HepG2 (cell line): ENCODE measurements around the gene ASH1L. TPM values are rescaled to one million over a fixed set of nuclear protein-coding genes. Genes with fewer than 3 reads are reported as not detected.

ENCODE experiments used
- ATF7 ChIP-seq, 2 experiments: fragments of 450-650 bp in 1 of 2; sonication (generic) in 1 of 2; formaldehyde crosslinking in 1 of 2; IDR thresholded peaks; 2 replicates each; pipeline versions ENCODE4 v1.4.0 to v1.6.1; 2016 to 2020; ENCODE audit warnings: antibody characterized with exemption in 1 of 2, mild to moderate bottlenecking in 1 of 2, missing genetic modification reagents in 1 of 2
- HCFC1 ChIP-seq: fragments of 150-350 bp; IDR thresholded peaks from 2 replicates; pipeline ENCODE4 v1.6.1; 2014; ENCODE audit warnings: low read depth, low read length
- HDAC6 ChIP-seq: fragments of 200-600 bp; sonication (generic); IDR thresholded peaks from 2 replicates; pipeline ENCODE4 v1.7.0; 2017; ENCODE audit warnings: mild to moderate bottlenecking, antibody characterized with exemption, low read length, low read depth
- IRF1 ChIP-seq: sonication (generic); formaldehyde crosslinking; IDR thresholded peaks from 2 replicates; pipeline ENCODE4 v1.4.0; 2020; ENCODE audit warnings: low read depth, mild to moderate bottlenecking, missing genetic modification reagents
- MED8 ChIP-seq: sonication (generic); formaldehyde crosslinking; IDR thresholded peaks from 2 replicates; pipeline ENCODE4 v1.8.1; 2023; ENCODE audit warnings: mild to moderate bottlenecking, missing genetic modification reagents; ENCODE audit not compliant: insufficient replicate concordance
- MTA3 ChIP-seq: sonication (generic); formaldehyde crosslinking; IDR thresholded peaks from 2 replicates; pipeline ENCODE4 v1.4.0; 2020; ENCODE audit warnings: missing genetic modification reagents
- NCOA1 ChIP-seq: sonication (generic); formaldehyde crosslinking; IDR thresholded peaks from 2 replicates; pipeline ENCODE4 v1.9.0; 2021; ENCODE audit warnings: missing genetic modification reagents
- SP1 ChIP-seq, 2 experiments: fragments of 450-650 bp in 1 of 2; sonication (generic) in 1 of 2; formaldehyde crosslinking in 1 of 2; IDR thresholded peaks; 2 replicates each; pipeline versions ENCODE4 v1.4.0 to v1.6.1; 2016 to 2020; ENCODE audit warnings: missing genetic modification reagents in 1 of 2
- TEAD3 ChIP-seq: optimal IDR thresholded peaks from 2 replicates; pipeline ENCODE3; 2016; ENCODE audit warnings: borderline replicate concordance
- XRCC5 ChIP-seq: fragments of 200-400 bp; formaldehyde crosslinking; optimal IDR thresholded peaks from 2 replicates; pipeline ENCODE3; 2017; ENCODE audit warnings: mild to moderate bottlenecking, low read length
- ZNF136 ChIP-seq: sonication (generic); formaldehyde crosslinking; IDR thresholded peaks from 2 replicates; pipeline ENCODE4 v1.8.1; 2022; ENCODE audit warnings: low read depth, mild to moderate bottlenecking, moderate library complexity, missing genetic modification reagents
- ZNF142 ChIP-seq: sonication (generic); formaldehyde crosslinking; IDR thresholded peaks from 2 replicates; pipeline ENCODE4 v1.4.0; 2020; ENCODE audit warnings: missing genetic modification reagents
- ZNF180 ChIP-seq: sonication (generic); formaldehyde crosslinking; IDR thresholded peaks from 2 replicates; pipeline ENCODE4 v1.4.0; 2020; ENCODE audit warnings: low read depth, missing genetic modification reagents, borderline replicate concordance
- ZNF460 ChIP-seq: sonication (generic); formaldehyde crosslinking; IDR thresholded peaks from 2 replicates; pipeline ENCODE4 v1.5.1; 2020; ENCODE audit warnings: missing genetic modification reagents, mild to moderate bottlenecking, borderline replicate concordance
- ZNF672 ChIP-seq: sonication (generic); formaldehyde crosslinking; IDR thresholded peaks from 2 replicates; pipeline ENCODE4 v1.8.1; 2022; ENCODE audit warnings: missing genetic modification reagents
- ZNF766 ChIP-seq: sonication (generic); formaldehyde crosslinking; IDR thresholded peaks from 2 replicates; pipeline ENCODE4 v1.5.0; 2020; ENCODE audit warnings: missing genetic modification reagents, borderline replicate concordance
- ZNF780A ChIP-seq: sonication (generic); formaldehyde crosslinking; IDR thresholded peaks from 2 replicates; pipeline ENCODE4 v1.8.0; 2022; ENCODE audit warnings: mild to moderate bottlenecking, missing genetic modification reagents, moderate library complexity
- ZSCAN12 ChIP-seq: sonication (generic); formaldehyde crosslinking; IDR thresholded peaks from 2 replicates; pipeline ENCODE4 v1.9.0; 2021; ENCODE audit warnings: mild to moderate bottlenecking, missing genetic modification reagents
- polyA plus RNA-seq, 8 experiments: library from polyadenylated mRNA; depleted of rRNA in 3 of 8; stranded (reverse) in 7 of 8; unstranded in 1 of 8; fragments of >200 nt; fragmentation: Illumina TruSeq in 4 of 8; extraction: Trizol in 4 of 8; gene quantifications; 2 replicates each; pipeline versions ENCODE4 v1.2.1 to v1.2.3, GENCODE V29; 2011 to 2016; ENCODE audit warnings: low read depth in 4 of 8, missing spikeins in 1 of 8, mixed read lengths in 1 of 8; ENCODE audit not compliant: insufficient read depth in 1 of 8
- total RNA-seq, 5 experiments: library from RNA; depleted of rRNA; stranded (reverse); fragments of >200 nt; fragmentation: Illumina TruSeq; extraction: Trizol; gene quantifications; 2 replicates each; pipeline ENCODE4 v1.2.3, GENCODE V29; 2016; ENCODE audit warnings: low read depth in 1 of 5
- TF ChIP-seq, protein P1 (sequence below): IDR thresholded peaks from 2 replicates; pipeline ENCODE4 v1.6.1; 2012; ENCODE audit warnings: inconsistent platforms
- TF ChIP-seq, protein P2 (sequence below): sonication (generic); formaldehyde crosslinking; conservative IDR thresholded peaks from 2 replicates; pipeline ENCODE4 v1.4.0; 2020; ENCODE audit warnings: missing genetic modification reagents

Gene ASH1L
- total and polyA plus RNA-seq, 2 of the 13 experiments (the other 11 are each of a cell fraction or from before 2014, with no cell fraction given): 10.2 to 15.3 TPM

DNA sequence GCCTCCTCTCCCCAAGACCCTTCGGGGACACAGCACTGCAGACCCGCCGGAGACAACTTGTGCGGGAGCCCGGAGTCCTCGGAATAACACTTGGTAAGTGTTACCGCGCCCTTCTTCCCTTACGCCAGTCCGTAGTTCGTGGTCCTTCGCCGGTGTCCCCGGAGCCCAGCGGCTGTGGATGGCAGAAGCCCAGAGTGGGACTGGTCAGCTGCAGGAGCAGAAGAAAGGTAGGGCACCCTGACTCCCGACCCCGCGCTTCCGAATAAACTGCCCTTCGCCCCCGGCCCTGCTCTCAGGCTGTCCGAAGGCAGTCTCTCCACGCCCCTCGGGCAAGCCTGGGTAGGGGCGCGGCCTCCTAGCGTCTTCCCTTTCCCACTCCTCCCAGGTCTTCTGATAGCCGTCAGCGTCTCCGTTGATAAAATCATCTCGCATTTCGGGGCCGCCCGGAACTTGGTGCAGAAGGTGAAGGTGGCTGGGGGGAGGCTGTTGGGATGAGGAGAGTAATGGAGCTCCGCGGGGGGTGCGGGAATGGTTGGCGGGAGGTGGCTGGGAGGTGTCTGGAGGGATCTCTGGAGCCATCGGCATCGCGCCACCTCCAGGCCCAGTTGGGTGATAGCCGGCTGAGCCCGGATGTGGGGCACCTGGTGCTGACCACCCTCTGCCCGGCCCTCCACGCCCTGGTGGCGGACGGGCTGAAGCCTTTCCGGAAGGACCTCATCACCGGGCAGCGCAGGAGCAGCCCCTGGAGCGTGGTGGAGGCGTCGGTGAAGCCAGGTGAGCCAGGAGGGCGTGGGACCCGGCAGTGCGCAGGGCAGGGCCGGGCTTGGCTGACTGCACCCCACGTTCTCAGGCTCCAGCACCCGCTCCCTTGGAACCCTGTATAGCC, 237.6 kb downstream of the ASH1L start (continued):
- TF ChIP-seq ZNF142 (0 out of 2 replicates have a peak, but pooled peaks have one; percentile 9), ZNF780A (CRISPR knock-in tag) (no peak), SP1 (IDR thresholded peaks at IDR 0.05) (no peak), SP1 (CRISPR knock-in tag; IDR thresholded peaks at IDR 0.05) (no peak), ZSCAN12 (no peak), TEAD3 (no peak), ZNF460 (CRISPR knock-in tag) (no peak), ZNF766 (no peak; the same call in 1 of the 2 replicates), ZNF180 (CRISPR knock-in tag) (no peak), IRF1 (no peak), NCOA1 (no peak), ATF7 (IDR thresholded peaks at IDR 0.05) (no peak), ATF7 (CRISPR knock-in tag; IDR thresholded peaks at IDR 0.05) (no peak), HDAC6 (no peak), HCFC1 (no peak), MTA3 (CRISPR knock-in tag) (no peak), MED8 (CRISPR knock-in tag) (peak; percentile 28), XRCC5 (peak; percentile 62), ZNF136 (CRISPR knock-in tag) (no peak), ZNF672 (CRISPR knock-in tag) (no peak)
- TF ChIP-seq, protein P1, sequence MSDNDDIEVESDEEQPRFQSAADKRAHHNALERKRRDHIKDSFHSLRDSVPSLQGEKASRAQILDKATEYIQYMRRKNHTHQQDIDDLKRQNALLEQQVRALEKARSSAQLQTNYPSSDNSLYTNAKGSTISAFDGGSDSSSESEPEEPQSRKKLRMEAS: peak; percentile 46; the same call in 1 of the 2 replicates
- TF ChIP-seq, protein P2, sequence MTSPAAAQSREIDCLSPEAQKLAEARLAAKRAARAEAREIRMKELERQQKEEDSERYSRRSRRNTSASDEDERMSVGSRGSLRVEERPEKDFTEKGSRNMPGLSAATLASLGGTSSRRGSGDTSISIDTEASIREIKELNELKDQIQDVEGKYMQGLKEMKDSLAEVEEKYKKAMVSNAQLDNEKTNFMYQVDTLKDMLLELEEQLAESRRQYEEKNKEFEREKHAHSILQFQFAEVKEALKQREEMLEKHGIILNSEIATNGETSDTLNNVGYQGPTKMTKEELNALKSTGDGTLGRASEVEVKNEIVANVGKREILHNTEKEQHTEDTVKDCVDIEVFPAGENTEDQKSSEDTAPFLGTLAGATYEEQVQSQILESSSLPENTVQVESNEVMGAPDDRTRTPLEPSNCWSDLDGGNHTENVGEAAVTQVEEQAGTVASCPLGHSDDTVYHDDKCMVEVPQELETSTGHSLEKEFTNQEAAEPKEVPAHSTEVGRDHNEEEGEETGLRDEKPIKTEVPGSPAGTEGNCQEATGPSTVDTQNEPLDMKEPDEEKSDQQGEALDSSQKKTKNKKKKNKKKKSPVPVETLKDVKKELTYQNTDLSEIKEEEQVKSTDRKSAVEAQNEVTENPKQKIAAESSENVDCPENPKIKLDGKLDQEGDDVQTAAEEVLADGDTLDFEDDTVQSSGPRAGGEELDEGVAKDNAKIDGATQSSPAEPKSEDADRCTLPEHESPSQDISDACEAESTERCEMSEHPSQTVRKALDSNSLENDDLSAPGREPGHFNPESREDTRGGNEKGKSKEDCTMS (CRISPR knock-in tag): no peak
